HT1080 (cell line): ENCODE measurements around the gene RNLS. TPM values are rescaled to one million over a fixed set of nuclear protein-coding genes. Genes with fewer than 3 reads are reported as not detected.

Source experiments
- DNase-seq: peaks from one replicate; pipeline ENCODE4 v3.0.0-alpha.2; 2015; ENCODE audit warnings: low read depth
- total RNA-seq: library from RNA; depleted of rRNA; stranded (reverse); fragments of >200 nt; shearing (Covaris generic); gene quantifications from 2 replicates; pipeline ENCODE4 v1.2.3, GENCODE V29; 2014

The RNLS gene
- total RNA-seq, 1 experiment from 2014 or later, result 0.21 TPM

GRCh38 chr10:88270061-88270808, 312.9 kb downstream of the RNLS start:
- DNase-seq, result no peak

GRCh38 chr10:88262591-88263234, 320.4 kb downstream of the RNLS start:
- DNase-seq, result no peak

- no peak for DNase-seq
Measured at GRCh38 chr10:88261152-88261551, 322.0 kb downstream of the RNLS start.

GRCh38 chr10:88260329-88261051, 322.6 kb downstream of the RNLS start:
- DNase-seq, result no peak

GRCh38 chr10:88259381-88259780, 323.7 kb downstream of the RNLS start:
- DNase-seq, result no peak

- no peak for DNase-seq
Measured at GRCh38 chr10:88256886-88257285, 326.2 kb downstream of the RNLS start.

- no peak for DNase-seq
Measured at GRCh38 chr10:88256013-88256680, 327.0 kb downstream of the RNLS start.

- peak; percentile 91 for DNase-seq
Measured at GRCh38 chr10:88254091-88254490, 329.0 kb downstream of the RNLS start.

GRCh38 chr10:88253622-88254021, 329.5 kb downstream of the RNLS start:
- no peak for DNase-seq

- DNase-seq, result no peak
Measured at GRCh38 chr10:88253128-88253527, 330.0 kb downstream of the RNLS start.

- DNase-seq, result no peak
Measured at GRCh38 chr10:88249450-88249849, 333.7 kb downstream of the RNLS start.

- no peak for DNase-seq
Measured at GRCh38 chr10:88246675-88247074, 336.4 kb downstream of the RNLS start.

GRCh38 chr10:88245974-88246511, 337.1 kb downstream of the RNLS start:
- DNase-seq, result no peak

GRCh38 chr10:88244781-88245625, 338.1 kb downstream of the RNLS start:
- no peak for DNase-seq

- DNase-seq, result no peak
Measured at GRCh38 chr10:88243836-88244730, 339.0 kb downstream of the RNLS start.

GRCh38 chr10:88243202-88243744, 339.8 kb downstream of the RNLS start:
- DNase-seq, result no peak

GRCh38 chr10:88241501-88241900, 341.6 kb downstream of the RNLS start:
- no peak for DNase-seq

- DNase-seq, result no peak
Measured at GRCh38 chr10:88239212-88239611, 343.9 kb downstream of the RNLS start.

GRCh38 chr10:88238615-88238914, 344.6 kb downstream of the RNLS start:
- no peak for DNase-seq
